Glomerular visceral epithelial cell (primary cell): Measurements from ENCODE around the gene MINDY4.

Experiments used
- DNase-seq: peaks from one replicate; pipeline ENCODE4 v3.0.0-alpha.2; 2016; ENCODE audit errors: extremely low spot score

Gene MINDY4

DNA sequence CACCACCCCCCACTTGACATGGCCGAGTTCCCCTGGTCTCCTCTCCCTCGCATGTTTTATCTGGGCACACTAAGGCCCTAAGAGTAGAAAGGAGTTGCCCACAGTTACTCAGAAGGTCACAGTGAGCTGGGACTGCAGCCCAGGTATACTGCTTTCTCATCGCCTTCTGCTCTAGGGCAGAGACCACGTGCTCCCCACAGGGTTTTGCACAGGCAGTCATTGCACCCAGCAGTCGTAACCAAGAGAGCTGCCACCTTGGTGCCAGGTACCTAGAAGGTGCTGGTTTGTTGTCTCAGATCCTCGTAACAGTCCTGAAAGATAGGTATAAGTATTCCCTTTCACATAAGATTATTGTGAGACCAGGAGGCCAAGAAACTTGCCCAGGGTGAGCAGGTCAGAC lies 1.8 kb downstream of the MINDY4 start:
- DNase-seq: no peak

DNA sequence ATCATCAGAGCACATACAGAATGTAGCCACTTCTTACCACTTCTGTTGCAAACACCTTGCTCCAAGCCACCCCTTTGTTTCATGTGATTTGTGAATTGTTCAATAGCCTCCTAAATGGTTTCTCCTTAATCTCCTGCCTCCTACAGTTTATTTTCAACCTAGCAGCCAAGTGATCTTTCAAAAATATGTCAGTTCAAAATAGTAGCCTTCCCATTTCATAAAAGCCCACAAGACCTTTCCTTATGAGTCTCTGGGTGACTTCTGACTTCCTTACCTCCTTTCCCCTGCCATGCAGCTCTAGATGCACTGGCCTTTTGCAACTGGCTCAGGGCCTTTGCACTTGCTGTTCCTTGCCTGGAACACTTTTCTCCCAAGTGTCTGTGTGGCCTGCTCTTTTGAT lies 4.8 kb downstream of the MINDY4 start:
- no peak for DNase-seq

DNA sequence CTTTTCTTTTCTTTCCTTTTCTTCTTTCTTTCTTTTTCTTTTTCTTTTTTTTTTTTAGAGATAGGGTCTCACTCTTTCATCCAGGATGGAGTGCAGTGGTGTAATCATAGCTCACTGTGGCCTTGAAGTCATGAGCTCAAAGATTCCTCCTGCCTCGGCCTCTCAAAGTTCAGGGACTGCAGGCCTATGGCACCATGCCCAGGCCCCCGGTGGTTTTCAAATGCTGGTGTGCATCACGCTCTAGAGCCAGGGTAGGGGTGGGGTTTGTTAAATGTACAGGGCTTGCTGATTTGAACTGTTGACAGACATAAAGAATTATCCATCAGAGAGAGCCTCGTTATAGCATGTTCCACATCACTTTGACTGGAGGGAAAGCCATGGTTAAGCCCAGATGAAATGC lies 5.8 kb downstream of the MINDY4 start:
- no peak for DNase-seq

DNA sequence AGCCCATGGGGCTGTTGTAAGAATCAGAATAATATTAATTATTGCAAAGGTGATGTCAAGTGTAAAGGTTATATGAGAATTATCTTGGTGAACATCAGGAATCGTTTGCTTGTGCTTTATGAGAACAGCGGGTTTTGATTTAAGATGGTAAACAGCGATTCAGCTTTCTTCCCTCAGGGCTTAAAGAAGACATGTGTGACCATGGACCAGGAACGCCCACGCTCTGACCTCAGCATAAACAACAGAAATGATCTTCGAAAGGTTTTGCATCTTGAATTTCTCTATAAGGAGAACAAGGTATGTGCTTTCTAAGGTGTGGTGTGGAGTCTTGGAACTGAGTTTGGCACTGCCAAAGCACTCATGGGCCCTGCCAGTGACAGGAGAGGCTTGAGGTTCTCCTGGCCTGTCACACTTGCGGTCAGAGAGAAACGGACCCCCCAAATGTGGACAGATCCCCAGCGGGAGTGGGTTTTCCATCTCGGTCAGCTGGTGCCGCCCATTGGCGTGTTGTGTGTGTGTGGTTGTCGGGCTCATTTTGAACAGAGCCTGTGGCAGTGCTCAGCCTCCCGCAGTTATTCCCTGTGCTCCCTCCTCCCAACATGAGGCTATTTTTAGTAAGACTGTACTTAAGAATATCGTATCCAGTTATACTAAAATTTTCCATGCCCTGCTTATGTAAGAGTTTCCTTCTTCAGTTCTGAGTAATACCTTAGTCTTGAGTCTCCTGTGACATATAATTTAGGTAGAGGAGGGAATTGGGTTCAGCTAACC lies 7.2 kb downstream of the MINDY4 start:
- no peak for DNase-seq

DNA sequence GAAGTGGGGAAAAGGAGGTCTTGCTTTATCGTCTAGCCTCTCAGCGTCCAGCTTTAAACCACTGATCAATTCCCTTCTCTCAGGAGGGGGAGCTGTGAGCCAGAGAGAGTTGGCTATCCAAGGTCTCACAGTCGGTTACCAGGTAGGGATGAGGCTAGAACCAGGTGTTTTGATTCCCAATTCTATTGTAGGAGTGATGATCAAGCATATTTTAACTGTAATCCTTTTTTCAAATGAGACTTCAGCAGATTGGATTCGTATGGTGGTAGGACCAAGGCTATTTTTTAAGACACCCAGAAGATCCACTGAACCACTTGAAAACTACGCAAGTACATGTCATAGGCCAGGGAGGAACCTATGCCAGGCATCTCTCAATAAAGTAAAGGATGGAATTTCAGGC lies 8.4 kb downstream of the MINDY4 start:
- no peak for DNase-seq

DNA sequence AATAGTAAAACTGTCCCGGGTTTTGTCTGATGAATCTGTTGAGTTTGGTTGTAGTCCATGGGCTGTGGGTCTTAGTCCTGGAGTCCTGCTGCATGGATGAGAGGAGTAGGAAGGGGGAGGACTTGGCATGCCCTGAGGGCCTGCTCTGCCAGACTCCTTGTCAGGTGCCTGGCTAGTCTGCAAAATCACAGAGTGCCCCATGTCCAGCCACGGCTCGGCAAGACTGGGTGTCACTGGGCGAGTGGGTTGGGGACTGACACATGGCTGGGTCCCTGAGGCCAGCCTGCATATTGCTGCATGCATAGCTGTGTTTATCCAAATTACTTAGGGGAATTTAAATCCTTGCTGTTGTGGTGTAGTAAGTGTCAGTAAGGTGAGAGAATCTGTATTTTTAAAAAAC lies 9.7 kb downstream of the MINDY4 start:
- no peak for DNase-seq

DNA sequence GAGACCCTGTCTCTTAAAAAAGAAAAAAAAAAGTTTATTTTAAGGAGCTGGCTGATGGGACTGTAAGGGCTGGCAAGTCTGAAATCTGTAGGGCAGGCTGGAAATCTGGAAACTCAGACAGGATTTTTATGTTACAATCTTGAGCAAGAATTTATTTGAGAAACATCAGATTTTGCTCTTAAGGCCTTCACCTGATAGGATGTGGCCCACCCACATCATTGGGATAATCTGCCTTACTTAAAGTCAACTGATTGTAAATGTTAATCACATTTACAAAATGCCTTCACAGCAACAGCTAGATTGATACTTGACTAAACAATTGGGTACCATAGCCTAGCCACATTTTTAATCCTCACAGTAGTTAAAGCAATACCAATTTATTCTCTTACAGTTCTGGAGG lies 11.5 kb downstream of the MINDY4 start:
- no peak for DNase-seq

DNA sequence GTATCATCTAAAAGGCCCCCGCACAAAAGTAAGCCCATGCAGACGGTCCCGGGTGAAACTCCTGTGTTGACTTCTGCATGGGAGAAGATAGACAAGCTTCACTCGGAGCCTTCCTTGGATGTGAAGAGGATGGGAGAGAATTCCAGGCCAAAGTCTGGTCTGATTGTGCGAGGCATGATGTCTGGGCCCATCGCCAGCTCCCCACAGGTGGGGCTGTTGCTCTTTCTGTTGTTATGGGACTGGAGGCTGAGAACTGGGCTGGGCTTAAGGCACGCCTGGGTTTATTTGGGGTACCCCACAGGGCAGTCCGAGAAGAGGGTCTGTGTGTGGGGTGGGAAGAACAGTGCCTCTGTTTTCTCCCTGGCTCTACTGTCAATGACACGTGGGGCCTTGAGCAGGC lies 14.6 kb downstream of the MINDY4 start:
- DNase-seq: no peak

DNA sequence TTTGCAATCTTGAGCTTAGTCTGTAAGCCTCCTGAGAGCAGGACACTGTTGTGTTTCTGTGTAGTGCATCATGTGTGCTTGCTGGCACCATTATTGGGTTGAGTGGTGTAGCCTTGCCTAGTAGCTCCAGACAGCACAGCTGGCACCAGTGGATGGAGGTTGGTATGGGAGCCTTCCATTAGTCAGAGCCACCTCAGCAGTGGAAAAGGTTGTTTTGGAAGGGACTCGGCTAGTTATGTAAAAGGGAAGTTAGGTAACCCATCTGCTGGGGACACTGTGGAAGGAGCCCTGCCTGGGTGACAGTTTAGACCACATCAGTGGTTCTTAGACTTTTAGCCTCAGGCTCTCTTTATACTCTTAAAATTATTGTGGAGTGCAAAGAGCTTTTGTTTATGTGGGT lies 16.3 kb downstream of the MINDY4 start:
- no peak for DNase-seq

DNA sequence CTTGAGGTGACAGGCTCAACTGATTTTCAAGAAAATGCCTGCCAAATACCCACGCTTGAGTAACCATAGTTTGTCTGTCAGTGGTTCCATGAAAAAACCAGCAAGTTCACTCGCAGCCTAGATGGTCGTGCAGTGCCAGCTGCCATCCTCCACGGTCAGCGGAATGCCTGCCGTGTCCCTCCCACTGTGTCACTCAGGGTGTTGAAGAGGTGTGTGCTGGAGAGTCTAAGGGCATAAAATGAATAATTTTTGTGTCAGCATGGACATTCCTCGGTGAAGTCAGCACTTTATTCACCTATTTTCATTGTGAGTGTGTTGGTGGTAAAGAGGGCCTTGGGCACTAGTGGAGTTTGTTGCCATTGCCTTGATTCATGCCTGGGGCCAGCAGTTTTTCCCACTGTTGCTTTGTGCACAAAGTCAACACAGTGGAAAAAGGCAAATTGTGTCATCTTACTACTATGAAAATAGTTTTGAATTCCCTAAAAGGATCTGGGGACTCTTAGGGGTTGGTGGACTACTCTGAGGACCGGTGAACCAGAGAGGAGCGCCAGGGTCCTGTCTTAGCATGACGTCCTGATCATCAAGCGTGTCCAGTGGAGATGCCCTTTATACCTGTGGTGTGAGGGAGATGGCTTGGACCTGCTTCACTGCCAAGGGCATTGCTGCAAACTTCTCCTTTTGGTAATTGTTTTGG lies 17.6 kb downstream of the MINDY4 start:
- DNase-seq: no peak

DNA sequence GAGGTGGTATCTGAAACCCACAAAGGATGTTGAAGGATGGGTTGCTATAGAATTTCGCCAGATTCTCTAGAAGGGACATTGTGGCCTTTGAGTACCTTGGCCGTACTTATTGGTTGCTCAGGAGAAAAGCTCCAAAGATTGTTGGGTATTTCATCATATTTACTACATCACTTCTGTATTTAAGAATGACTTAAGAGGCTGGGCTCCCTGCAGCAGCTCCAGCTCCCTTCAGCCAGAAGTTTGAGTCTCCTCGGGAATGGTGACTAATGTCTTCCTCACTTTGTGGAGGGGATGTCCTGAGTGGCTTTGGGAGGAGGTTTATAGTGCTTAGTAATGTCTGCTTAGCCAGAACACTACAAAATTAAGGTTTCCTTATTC lies 18.1 kb downstream of the MINDY4 start:
- peak; percentile 58 for DNase-seq

DNA sequence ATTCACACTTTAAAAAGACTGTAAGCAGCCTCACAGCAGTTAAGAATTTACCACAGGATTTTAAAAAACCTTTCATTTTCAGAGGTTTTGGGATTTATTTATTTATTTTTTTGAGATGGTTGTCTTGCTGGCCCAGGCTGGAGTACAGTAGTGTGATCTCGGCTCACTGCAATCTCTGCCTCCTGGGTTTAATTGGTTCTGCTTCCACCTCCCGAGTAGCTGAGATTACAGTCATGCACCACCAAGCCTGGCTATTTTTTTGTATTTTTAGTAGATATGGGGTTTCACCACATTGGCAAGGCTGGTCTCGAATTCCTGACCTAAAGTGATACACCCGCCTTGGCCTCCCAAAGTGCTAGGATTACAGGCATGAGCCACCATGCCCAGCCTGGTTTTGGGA lies 19.1 kb downstream of the MINDY4 start:
- peak; percentile 53 for DNase-seq

DNA sequence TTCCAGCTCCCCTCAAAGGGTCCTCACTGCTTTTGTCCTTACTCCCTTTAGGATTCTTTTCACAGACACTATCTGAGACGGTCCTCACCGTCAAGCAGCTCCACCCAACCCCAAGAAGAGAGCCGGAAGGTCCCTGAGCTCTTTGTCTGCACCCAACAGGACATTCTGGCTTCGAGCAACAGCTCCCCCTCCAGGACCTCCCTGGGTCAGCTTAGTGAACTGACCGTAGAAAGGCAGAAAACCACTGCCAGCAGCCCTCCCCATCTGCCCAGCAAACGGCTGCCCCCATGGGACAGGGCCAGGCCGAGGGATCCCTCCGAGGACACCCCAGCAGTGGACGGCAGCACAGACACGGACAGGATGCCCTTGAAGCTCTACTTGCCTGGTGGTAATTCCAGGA lies 19.9 kb downstream of the MINDY4 start:
- no peak for DNase-seq

DNA sequence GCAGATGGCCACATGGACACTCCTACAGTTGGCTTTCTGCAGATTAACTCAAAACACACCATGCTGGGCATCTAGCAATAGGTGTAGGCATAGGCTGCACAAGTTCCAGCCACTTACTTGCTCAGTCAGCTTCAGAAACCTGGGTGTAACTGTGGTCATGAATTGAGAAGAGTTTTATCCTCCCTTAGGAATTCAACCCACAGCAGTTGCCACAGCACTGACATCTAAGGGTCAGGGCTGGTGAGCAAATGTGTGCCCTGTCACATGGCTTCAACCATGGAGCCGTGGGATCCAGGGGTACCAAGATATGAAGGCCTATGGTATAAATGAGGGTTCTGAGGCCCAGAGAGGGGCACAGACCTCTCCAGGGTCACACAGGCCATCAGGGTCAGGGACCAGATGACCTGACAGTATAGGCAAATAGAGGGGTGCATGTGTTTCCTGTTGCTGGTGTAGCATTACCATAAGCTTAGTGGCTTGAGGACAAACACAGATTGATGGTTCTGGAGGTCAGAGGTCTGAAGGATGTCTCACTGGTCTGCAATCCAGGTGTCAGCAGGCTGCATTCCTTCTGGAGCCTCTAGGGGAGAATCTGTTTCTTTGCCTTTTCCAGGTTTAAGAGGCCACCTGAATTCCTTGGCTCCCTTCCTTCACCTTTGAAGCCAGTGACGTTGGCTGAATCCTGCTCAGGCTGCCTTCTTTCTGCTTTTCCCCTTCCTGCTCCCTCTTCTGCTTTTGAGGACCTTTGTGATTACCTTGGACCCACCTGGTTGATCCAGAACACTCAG lies 24.1 kb downstream of the MINDY4 start:
- DNase-seq: no peak

DNA sequence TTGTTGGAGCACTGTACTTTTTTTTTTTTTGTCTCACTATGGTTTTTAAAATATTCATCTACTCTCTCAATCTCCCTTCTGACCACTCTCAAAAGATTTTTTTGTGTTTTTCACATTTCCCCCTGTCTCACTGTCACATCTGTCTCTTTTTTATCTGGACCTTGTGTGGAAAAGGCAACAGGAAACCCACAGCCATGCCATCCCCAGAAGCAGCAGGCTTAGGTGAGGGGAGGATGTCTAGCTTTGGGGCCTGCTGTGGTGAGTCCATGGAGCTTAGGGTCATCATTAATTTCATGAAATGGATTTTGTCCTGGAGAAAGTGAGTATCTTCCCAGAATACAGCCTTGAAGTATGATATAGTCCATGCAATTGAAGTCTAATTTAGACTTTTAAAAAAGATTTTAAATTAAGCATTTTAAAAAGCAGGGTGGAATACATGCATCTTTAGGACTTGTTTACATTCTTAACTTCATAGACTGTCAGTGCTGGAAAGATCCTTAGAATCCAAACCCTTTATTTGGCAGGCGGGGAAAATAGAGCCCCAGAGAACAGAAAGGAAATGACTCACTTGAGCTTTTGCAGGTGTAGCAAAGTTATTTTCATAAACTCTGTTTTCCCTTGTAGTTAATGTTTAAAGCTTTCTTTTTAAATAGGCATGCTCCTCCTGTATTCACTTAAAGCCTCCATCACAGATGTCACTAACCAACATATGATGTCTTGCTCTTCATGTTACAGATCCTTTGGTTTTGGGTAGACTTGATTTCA lies 25.1 kb downstream of the MINDY4 start:
- DNase-seq: peak; percentile 47

DNA sequence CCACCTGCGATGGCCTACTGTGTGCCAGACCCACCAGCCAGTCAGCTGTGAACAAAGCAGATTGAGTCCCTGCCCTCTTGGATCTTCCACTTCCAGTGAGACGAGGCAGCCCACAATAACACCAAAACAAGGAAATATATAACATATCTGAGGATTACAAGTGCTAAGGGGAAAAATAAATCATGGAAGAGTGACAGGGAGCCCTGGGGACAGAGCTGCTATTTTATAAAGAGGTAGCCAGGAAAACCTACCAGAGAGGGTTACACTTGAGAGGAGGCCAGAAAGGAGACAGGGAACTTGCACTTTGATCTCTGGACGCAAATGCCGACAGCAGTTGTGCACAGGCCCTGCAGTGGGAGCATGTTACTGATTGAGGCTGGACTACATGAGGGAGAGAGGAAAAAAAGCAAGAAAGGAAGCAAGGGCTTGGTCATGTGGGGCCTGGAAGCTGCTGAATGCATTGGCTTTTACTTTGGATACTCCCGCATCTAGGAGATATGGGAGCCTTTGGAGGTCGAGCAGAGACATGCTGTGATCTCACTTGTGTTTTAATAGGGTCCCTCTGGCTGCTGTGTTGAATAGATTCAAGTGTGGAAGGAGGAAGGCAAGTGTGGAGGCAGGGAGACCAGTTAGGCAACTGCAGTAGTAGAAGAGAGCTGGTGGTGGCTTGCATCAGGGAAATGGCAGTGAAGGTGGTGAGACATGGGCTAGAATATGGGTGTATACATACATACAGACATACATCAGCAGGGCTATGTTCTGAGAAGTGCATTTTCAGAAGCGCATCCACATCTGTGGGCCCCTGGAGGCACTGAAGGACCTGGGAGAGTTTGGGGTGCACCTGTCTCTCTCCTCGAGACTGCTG lies 26.2 kb downstream of the MINDY4 start:
- no peak for DNase-seq

DNA sequence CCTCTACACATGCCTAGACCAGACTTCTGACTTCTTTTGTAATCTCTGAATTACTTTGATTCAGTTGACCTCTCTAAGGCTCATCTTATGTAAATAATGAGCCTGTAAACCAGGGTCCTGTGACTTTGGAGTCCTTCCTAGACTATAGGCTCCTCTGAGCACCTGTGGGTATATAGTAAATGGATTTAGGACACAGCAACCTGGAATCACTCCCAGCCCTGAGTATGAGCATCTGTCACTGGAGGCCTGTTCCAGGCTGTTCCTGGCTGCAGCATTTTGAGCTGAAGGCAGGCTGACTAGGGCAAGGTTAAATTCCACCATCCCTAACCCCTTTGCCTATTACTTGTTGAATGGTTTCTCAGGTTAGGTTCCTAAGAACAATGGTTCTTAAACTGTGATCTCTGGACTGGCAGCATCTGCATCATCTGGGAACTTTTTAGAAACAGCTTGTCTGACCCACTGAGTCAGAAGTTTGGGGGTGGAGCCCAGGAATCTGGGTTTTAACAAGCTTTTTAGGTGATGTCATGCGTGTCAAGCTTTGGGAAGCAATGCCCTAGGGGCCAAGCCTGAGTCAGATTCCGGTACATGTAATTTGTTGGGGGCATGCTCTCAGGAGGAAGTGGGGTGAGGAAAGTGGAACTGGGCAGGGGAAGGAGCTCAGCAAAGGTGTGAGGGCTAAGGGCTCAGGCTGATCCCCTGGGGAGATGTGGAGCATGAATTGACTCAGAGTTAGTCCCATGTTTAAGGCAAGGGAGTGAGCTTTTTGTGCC lies 28.2 kb downstream of the MINDY4 start:
- peak; percentile 73 for DNase-seq

DNA sequence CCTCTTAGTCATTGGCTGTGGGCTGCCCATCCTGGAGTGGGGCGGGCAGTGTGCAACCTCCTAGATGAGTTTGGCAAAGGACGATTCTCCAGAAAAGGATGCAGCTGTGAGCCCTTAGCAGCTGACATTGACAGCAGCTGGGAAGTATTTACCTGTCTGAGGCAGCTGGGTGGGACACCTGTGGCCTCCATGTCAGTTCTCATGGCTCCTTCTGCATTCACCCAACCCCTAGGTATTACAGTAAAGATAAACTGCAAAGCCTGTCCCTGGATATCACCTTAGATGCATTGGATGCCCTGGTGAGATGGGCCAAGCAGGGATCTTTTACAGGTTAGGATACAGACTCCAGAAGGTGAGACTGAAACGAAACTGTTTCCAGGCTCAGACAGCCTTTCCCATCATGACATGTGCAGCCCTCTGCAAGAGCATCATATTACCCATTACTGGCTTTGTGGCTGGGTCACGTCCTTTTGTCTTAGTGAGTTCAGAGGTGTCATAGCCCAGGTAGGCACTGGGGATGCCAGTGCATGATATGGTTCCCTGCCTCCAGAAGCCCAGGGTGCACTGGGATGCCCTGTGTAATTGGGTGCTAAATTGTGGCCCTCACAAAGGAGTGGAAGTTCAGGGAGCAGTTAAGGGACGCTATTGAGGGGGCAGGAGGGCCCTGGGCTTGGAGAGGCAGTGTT lies 28.9 kb downstream of the MINDY4 start:
- no peak for DNase-seq

DNA sequence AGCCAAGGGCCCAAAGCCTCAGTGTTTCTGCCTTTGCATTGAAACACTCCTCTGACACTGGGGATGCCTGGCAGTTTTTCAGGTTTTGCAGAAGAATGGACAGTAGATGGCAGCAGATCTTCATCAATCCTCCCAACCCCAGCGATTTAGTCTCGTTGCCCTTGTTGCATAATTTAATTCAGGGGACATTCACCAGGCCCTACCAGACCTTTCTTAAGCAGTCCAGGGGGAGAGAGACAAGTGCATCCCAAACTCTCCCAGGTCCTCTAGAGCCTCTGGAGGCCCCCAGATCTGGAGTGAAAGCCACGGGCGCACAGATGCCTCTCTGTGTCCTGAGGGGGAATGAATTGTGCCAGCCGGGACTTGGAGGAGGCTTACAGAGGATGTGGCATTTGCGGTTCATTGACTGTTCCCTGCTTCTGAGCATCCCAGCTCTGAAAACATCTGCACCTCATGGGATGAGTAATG lies 29.6 kb downstream of the MINDY4 start:
- peak; percentile 69 for DNase-seq

DNA sequence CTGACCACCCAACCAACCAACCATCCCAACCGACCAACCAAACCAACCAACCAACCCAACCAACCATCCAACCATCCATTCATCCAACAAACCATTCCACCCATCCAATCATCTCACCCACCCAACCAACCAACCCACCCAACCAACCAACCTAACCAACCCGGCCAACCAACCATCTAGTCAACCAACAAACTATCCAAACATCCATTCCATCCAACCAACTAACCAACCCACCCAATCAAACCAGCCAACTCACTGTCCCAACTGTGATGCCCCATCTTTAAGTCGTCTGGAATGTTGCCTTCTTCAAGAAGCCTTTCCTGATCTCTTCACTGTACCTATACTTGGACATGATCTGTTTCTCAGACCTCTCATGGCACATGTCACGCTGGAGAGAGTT lies 31.6 kb downstream of the MINDY4 start:
- DNase-seq: no peak
